ELR (cell line): Measurements from ENCODE around the gene GNMT.
"Not testable (repeated sequence)": the region's sequence is repeated elsewhere in the genome, so short reads cannot be mapped to it uniquely, and the experiment has no call there.

Source experiments
- DNase-seq: peaks from one replicate; pipeline ENCODE4 v3.0.0-alpha.2; 2015; ENCODE audit warnings: low read depth

GNMT gene

GRCh38 chr6:42978487-42978838, 17.9 kb downstream of the GNMT start:
- DNase-seq: peak; percentile 44

DNA sequence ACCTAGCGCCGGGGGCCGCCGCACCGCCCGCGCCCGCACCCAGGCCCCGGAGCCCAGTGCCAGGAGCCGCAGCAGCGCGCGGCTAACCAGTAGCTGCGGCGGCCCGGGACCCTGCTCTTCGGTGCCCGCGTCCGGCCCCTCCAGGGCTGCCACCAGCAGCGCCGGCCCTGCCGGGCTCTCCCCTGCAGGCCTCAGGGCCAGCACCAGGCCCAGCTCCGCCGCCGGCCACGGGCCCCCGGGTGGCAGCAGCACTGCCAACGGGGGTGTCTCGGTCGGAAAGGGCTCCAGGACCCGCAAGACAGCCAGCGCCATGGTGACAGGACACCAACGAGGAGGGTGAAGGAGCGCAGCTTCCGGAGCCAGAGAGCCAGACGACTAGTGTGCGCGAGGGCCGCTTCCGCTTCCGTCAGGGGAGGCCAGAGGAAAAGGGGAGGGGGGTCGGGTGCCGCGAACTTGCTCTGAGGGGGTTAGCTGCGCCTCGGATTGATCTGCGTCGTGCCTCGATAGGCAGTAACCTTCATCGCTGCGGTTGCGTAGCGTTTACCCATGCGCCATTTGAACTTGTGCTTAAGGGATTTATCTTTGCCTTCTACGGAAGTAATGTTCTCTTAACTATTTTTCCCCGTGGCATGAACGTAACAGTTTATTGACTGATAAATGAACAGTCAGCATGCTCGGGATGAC, 18.4 kb downstream of the GNMT start, which contains the start of gene PEX6:
Gene PEX6, minus strand, starts transcription at position 343 of the 684 bp plus-strand sequence. Its CDS starts 31 bp downstream, at position 312.
- DNase-seq: peak; percentile 86

DNA sequence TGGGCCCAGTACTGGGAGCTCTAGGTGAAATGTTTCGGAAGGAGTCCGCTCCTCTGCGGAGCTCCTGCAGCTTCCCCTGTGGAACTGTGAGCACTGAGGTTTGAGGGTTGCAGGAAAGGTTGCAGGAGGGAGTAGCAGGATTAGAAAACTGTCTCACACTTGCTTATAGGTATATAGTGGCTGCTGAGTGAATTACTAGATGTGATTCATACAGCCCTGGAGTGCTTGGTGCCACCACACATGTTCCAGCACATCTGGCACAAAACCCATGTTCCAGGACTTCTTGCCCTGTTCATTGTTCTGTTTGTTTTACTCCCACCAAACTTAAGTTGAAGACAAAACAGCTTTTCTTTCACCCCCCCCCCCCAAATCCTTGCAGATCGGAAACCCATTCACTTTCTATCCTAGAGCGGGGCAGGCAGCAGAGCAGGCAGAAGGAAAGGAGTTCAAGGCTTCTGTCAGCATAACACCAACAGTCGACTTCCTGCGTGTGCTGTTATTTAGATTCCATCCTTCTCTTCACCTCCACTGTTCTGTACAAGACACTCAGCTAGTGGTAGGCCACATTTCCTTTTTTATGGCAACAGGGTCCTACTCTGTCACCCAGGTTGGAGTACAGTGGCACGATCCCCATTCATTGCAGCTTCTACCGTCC, 19.1 kb downstream of the GNMT start:
- peak; percentile 74 for DNase-seq

- DNase-seq: peak; percentile 64
Observed at GRCh38 chr6:42981836-42982235, 21.3 kb downstream of the GNMT start.

- peak; percentile 100 for DNase-seq
Observed at GRCh38 chr6:42984001-42984923, 23.7 kb downstream of the GNMT start, which contains the start of gene PPP2R5D. Gene PPP2R5D, plus strand, starts transcription at chr6:42984570. Its CDS starts 108 bp downstream, at chr6:42984678.

DNA sequence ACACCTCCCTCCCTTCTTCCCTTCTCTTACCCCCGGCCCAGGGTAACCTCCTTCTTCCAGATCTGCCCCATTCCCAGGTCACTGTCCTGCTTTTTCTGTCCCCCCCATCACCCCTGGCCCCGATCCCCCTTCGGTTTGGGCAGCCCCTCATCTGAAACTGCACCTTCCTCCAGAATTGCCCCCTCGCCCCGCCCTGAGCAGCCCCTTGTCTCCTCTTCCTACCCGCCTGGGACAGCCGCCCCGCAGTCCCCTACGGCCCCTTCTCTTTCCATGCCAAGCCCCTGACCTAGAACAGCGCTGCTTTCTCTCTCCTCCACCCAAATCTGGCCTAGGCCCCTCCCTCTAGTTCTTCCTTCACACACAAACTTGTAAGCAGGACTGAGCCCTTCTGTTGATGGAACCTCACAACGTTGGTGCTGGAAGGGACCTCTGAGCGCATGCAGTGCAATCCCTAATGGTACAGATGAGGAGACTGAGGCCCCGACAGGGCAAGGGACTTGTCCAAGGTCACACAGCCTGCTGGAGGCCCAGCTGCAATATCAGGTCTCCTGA, 24.4 kb downstream of the GNMT start:
- peak; percentile 37 for DNase-seq

- DNase-seq: no peak
Observed at GRCh38 chr6:42987533-42988451, 27.2 kb downstream of the GNMT start.

DNA sequence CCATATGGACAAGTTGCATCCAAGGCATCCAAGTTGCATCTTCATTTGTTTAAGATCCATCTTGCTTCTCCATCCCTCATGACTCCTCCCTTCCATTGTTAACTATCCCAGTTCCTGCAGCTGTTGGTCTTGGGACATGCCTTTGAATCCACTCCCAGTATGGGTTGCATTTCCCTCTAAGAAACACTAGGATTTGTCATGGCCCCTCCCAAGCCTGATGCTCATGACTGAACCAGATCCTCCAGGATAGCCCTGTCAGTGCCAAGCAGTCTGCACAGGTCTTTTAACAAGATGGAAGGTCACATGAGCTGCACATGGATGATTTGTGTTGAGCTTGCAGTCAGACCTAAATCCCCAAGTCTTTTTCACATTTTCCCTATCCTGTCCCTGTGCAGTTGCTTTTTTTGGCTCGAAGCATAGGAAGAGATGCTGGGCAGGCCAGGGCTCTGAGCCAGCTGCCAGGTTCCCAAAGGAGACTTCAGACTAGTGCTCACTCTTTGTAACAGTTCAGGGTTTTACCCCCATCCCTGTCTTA, 28.0 kb downstream of the GNMT start:
- peak; percentile 40 for DNase-seq

GRCh38 chr6:42989923-42990322, 29.4 kb downstream of the GNMT start:
- DNase-seq: no peak

GRCh38 chr6:42993445-42993844, 32.9 kb downstream of the GNMT start:
- peak; percentile 9 for DNase-seq

DNA sequence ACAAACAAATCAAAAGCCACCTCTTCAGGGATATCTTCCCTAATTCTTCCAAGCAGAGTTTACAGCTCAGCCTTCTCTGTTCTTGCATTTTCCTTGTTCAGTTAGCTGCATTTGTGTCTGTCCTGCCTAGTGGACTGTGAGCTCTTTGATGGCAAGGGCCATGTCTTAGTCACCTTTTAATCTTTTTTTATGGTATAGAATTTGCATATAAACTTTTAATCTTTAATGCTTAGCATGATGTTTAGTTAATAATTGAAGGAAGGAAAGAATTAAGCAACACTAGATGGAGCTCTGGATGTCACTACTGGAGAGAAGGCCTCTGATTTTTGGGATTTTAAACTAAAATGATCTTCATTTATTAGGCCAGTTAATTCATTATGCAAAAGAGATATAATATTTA, 36.0 kb downstream of the GNMT start:
- peak; percentile 15 for DNase-seq

GRCh38 chr6:42998205-42998604, 37.7 kb downstream of the GNMT start:
- not testable (repeated sequence) for DNase-seq

DNA sequence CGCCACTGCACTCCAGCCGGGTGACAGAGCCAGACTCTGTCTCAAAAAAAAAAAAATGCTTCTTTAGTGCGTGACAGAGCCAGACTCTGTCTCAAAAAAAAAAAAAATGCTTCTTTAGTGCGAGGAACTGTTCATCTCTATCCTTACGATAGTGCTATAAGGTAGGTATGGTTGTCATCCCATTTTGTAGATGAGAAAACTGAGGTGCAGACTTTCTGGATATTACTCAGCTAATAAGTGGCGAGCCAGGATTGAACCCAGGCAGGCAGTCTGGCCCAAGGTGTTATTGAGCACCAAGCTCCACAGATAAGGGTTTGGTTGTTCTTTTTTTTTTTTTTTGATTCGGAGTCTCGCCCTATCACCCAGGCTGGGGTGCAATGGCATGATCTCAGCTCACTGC, 41.3 kb downstream of the GNMT start:
- DNase-seq: no peak

GRCh38 chr6:43005844-43006243, 45.3 kb downstream of the GNMT start:
- peak; percentile 37 for DNase-seq

GRCh38 chr6:43006251-43006650, 45.7 kb downstream of the GNMT start:
- no peak for DNase-seq

DNA sequence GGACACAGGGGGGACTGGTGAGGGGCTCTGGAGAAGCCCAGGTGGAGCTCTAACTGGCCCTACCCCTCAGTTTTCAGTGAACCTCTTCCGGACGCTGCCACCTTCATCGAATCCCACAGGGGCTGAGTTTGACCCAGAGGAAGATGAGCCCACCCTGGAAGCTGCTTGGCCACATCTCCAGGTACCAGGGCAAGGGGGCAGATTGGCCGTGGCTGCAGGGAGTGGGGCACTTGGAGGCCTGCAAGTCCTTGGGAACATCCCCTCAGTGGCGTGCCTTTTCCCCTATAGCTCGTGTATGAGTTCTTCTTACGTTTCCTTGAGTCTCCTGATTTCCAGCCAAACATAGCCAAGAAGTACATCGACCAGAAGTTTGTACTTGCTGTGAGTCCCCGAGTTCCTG, 46.6 kb downstream of the GNMT start:
- no peak for DNase-seq

GRCh38 chr6:43009124-43009523, 48.6 kb downstream of the GNMT start:
- DNase-seq: peak; percentile 63

- no peak for DNase-seq
Observed at GRCh38 chr6:43011207-43011606, 50.7 kb downstream of the GNMT start.

DNA sequence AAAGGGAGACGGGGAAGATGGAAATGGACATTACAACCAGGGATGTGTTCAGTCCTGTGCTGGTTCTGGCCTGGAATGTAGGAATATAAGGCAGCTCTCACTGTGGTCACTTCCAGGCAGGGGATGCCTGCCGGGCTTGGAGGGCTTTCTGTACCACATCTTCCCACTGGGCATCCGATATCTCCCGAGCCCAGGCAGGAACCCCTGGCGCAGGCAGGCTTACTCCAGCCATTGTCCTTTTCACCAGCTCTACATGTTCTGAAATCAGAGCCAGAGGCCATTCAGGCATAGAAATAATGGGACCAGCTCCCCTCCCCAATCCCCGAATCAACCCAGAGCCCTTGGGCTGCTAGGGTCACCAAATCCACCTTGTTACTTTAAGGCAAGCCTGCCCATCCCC, 51.8 kb downstream of the GNMT start:
- DNase-seq: no peak

DNA sequence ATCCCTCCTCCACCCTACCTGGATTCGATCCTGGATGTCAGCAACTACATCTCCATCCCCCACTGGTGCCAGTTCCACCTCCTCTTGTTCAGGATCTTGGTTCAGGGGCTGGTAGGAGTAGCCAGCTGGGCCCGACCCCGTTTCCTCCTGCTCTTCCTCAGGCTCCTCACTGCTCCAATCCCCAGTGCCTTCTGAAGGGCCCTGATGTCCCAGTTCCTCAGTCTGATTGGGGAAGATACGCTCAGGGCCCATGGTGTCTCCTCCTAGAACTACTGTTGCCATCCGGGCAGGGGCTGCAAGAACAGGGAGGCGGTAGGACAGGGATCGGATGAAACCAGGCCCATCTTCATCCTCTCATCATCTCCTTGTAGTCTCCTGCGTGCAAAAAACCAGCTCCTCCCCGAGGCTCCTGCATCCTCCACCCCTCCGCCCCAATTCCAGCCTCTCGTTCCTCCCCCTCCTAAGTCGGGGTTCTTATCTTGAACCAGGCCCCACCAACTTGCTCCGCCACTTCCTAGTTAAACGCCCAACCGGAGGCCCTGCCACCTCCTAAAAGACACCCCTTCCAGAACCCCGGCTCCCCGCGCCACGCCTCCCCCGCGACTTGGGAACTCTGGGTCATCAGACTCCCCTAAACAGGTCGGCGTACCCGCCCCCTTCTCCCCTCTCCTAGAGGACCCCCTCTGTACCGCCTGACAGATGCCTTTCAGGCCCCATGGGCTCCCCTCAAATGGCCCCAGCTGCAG, 52.7 kb downstream of the GNMT start:
- DNase-seq: peak; percentile 61
